SK-N-SH (cell line): ENCODE results near the gene APOL6. TPM values are rescaled to one million over a fixed set of nuclear protein-coding genes. Genes with fewer than 3 reads are reported as not detected.
A peak's percentile ranks its signal among the peaks of the same experiment; 100 is the strongest.

ENCODE experiments used
- CTCF ChIP-seq: fragments of 200-600 bp; sonication (generic); IDR thresholded peaks from 2 replicates; pipeline ENCODE4 v1.6.1; 2017; ENCODE audit warnings: antibody characterized with exemption, mild to moderate bottlenecking, moderate library complexity
- EZH2phosphoT487 ChIP-seq: fragments of 200-600 bp; sonication (generic); IDR thresholded peaks from 2 replicates; pipeline ENCODE4 v1.6.1; 2017; ENCODE audit warnings: low read depth, mixed run types, mild to moderate bottlenecking, antibody characterized with exemption, moderate library complexity, borderline replicate concordance
- FOSL2 ChIP-seq: IDR thresholded peaks from 2 replicates; pipeline ENCODE4 v1.4.0; 2012; ENCODE audit warnings: low read depth, mild to moderate bottlenecking, moderate library complexity, borderline replicate concordance
- FOXJ3 ChIP-seq: sonication (generic); formaldehyde crosslinking; IDR thresholded peaks from 2 replicates; pipeline ENCODE4 v1.5.1; 2020; ENCODE audit warnings: mild to moderate bottlenecking, missing genetic modification reagents
- FOXM1 ChIP-seq: IDR thresholded peaks from 2 replicates; pipeline ENCODE4 v1.4.0; 2012; ENCODE audit warnings: low read depth, mild to moderate bottlenecking
- GABPA ChIP-seq: IDR thresholded peaks from 2 replicates; pipeline ENCODE4 v1.4.0; 2012; ENCODE audit warnings: low read depth, mild to moderate bottlenecking
- GATA2 ChIP-seq: sonication (generic); formaldehyde crosslinking; IDR thresholded peaks from 2 replicates; pipeline ENCODE4 v1.5.0; 2020; ENCODE audit warnings: mild to moderate bottlenecking, missing genetic modification reagents
- IRF3 ChIP-seq: fragments of 150-350 bp; IDR thresholded peaks from 2 replicates; pipeline ENCODE4 v1.6.1; 2016; ENCODE audit warnings: mild to moderate bottlenecking, low read depth, low read length
- MEF2A ChIP-seq: IDR thresholded peaks from 2 replicates; pipeline ENCODE4 v1.4.0; 2012; ENCODE audit warnings: low read depth, borderline replicate concordance
- NRF1 ChIP-seq: IDR thresholded peaks from 2 replicates; pipeline ENCODE4 v1.6.1; 2012; ENCODE audit warnings: low read depth, mild to moderate bottlenecking, low read length
- RAD21 ChIP-seq: IDR thresholded peaks from 2 replicates; pipeline ENCODE4 v1.6.1; 2012; ENCODE audit warnings: mild to moderate bottlenecking, low read length
- RCOR1 ChIP-seq: fragments of 150-350 bp; IDR thresholded peaks from 2 replicates; pipeline ENCODE4 v1.6.1; 2017; ENCODE audit warnings: antibody characterized with exemption, low read length
- REST ChIP-seq: IDR thresholded peaks from 2 replicates; pipeline ENCODE4 v1.6.1; 2012; ENCODE audit warnings: mild to moderate bottlenecking, low read depth, low read length, moderate library complexity
- RXRA ChIP-seq: IDR thresholded peaks from 2 replicates; pipeline ENCODE4 v1.4.0; 2012; ENCODE audit warnings: low read depth, mild to moderate bottlenecking, borderline replicate concordance
- SIN3A ChIP-seq: IDR thresholded peaks from 2 replicates; pipeline ENCODE4 v1.6.1; 2012; ENCODE audit warnings: low read depth, mild to moderate bottlenecking, low read length, moderate library complexity, borderline replicate concordance
- TAF1 ChIP-seq: IDR thresholded peaks from 2 replicates; pipeline ENCODE4 v1.6.1; 2012; ENCODE audit warnings: low read depth, mild to moderate bottlenecking, low read length, moderate library complexity, borderline replicate concordance
- TCF12 ChIP-seq: IDR thresholded peaks from 2 replicates; pipeline ENCODE4 v1.4.0; 2012
- TEAD4 ChIP-seq: IDR thresholded peaks from 2 replicates; pipeline ENCODE4 v1.4.0; 2012; ENCODE audit warnings: mild to moderate bottlenecking, borderline replicate concordance; ENCODE audit not compliant: insufficient read depth
- USF1 ChIP-seq: IDR thresholded peaks from 2 replicates; pipeline ENCODE4 v1.4.0; 2012; ENCODE audit warnings: low read depth, borderline replicate concordance
- USF2 ChIP-seq: fragments of 150-350 bp; IDR thresholded peaks from 2 replicates; pipeline ENCODE4 v1.6.1; 2017; ENCODE audit warnings: antibody characterized with exemption, low read length, low read depth, borderline replicate concordance
- ZBTB33 ChIP-seq: IDR thresholded peaks from 2 replicates; pipeline ENCODE4 v1.4.0; 2012; ENCODE audit warnings: low read depth, borderline replicate concordance
- polyA plus RNA-seq, 3 experiments: library from polyadenylated mRNA; depleted of rRNA; stranded (reverse); fragments of >200 nt; gene quantifications; 2 replicates each; pipeline ENCODE4 v1.2.3, GENCODE V29; 2012

APOL6 gene
- polyA plus RNA-seq, 1 of the 3 experiments (the other 2 are of a cell fraction), result 0.90 TPM

- TF ChIP-seq IRF3 (no peak), REST (no peak), USF2 (no peak), ZBTB33 (no peak), TEAD4 (peak; percentile 25; the same call in 1 of the 2 replicates), RAD21 (no peak), EZH2phosphoT487 (no peak), FOXJ3 (CRISPR knock-in tag) (no peak), RCOR1 (no peak), CTCF (no peak), TCF12 (peak; percentile 68), GABPA (no peak), FOXM1 (no peak), MEF2A (no peak), USF1 (no peak), GATA2 (CRISPR knock-in tag) (no peak), SIN3A (no peak), RXRA (no peak), FOSL2 (peak; percentile 71), TAF1 (no peak), NRF1 (no peak)
Observed at GRCh38 chr22:35705141-35705540, 56.9 kb downstream of the APOL6 start (continued).
